Activated CD4-positive, alpha-beta memory T cell treated with anti-CD3 and anti-CD28 coated beads, Interleukin-2, amount 10 ng/mL, durations not matched to agents 7 days and 5 days (primary cell): ENCODE data around the gene ARFRP1. TPM values are rescaled to one million over a fixed set of nuclear protein-coding genes. Genes with fewer than 3 reads are reported as not detected.

Experiments used
- CTCF ChIA-PET: fragments of 350-600 bp; sonication (Branson Sonifier 250); formaldehyde crosslinking; loops from one replicate; lab custom pipeline; 2021; ENCODE audit warnings: antibody characterized with exemption, inconsistent platforms; lab: Charles Lee
- POLR2A ChIA-PET: fragments of 350-600 bp; sonication (Branson Sonifier 250); formaldehyde crosslinking; loops from one replicate; lab custom pipeline; 2021; ENCODE audit warnings: antibody characterized with exemption; lab: Charles Lee
- DNase-seq: peaks from one replicate; pipeline ENCODE4 v3.0.0-alpha.2; 2020
- H3K27ac Mint-ChIP-seq: one replicate; pipeline ENCODE4 v1.8.0; 2021; ENCODE audit warnings: mild to moderate bottlenecking, mixed read lengths
- H3K27me3 Mint-ChIP-seq: one replicate; pipeline ENCODE4 v1.8.0; 2021; ENCODE audit warnings: mixed read lengths
- H3K36me3 Mint-ChIP-seq: one replicate; pipeline ENCODE4 v1.8.0; 2021; ENCODE audit warnings: low read depth, mixed read lengths
- H3K4me1 Mint-ChIP-seq: one replicate; pipeline ENCODE4 v1.8.0; 2021; ENCODE audit warnings: mixed read lengths
- H3K4me3 Mint-ChIP-seq: one replicate; pipeline ENCODE4 v1.8.0; 2021; ENCODE audit warnings: mild to moderate bottlenecking, mixed read lengths
- H3K9me3 Mint-ChIP-seq: one replicate; pipeline ENCODE4 v1.8.0; 2021; ENCODE audit warnings: mixed read lengths
- total RNA-seq, 2 experiments: library from RNA; stranded (reverse); gene quantifications; one replicate each; pipeline ENCODE4 v1.2.3, GENCODE V29; 2021

Gene ARFRP1
- total RNA-seq, 2 experiments from 2014 or later, result 52.9 to 53.4 TPM

DNA sequence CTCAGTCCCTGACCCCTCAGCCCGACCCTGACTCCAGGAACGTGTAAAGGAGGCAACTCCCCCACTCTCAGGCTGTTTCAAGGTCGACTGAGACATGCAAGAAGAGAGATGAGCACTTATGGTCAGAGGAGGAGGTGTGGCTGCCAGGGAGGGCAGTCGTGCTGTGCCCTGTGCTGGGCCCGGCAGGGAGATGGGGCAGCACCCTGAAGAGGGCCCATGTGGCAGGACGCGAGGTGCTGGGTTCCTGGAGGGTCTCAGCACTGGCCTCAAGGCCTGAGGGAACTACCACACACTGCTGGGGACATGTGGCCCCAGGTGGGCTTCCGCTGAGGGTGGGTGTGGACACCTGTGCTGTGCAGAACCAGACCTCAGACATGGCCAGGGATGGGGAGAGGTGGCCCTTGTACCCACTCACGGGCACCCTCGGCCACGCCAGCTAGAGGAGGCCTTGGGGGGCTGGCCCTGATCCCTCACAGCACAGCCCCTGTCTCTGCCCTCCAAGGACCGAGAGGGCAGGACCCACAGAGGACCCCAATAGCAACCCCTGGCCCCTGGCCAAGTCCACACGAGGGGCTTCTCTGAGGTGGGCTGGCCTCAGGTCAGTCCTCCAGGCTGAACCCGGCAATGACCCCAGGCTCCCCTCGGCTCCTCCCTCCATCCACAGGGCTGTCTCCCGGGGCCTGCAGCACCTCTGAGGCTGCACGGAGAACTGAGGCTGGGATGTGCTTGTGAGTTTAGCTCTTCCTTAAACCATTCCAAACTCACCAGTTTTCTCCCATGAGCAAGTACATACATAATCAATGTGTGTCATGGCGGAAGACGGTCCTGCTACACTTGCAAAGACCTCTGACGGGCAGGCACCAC, 40.5 kb upstream of the ARFRP1 start:
- Mint-ChIP-seq H3K4me1 (peaks cover 18% of the 10 kb centered on the region), H3K9me3 (no peaks in the 10 kb centered on the region), H3K36me3 (peaks cover 2% of the 10 kb centered on the region), H3K4me3 (no peak overlapping the region), H3K27me3 (no peaks in the 10 kb centered on the region), H3K27ac (no peak overlapping the region)
- ChIA-PET POLR2A (no interaction called here), CTCF (interaction anchor here (0.6 to 0.9 kb wide), 2 partner anchors 16 to 40 kb away, joined by 3 read pairs; partner anchors contain the start of genes ARFRP1 and ZGPAT)
- no peak for DNase-seq

GRCh38 chr20:63747622-63748069, 39.9 kb upstream of the ARFRP1 start:
- peaks cover 4% of the 10 kb centered on the region for H3K36me3 Mint-ChIP-seq
- no peak overlapping the region for H3K4me3 Mint-ChIP-seq
- CTCF ChIA-PET, result no interaction called here
- no peaks in the 10 kb centered on the region for H3K9me3 Mint-ChIP-seq
- no peaks in the 10 kb centered on the region for H3K27me3 Mint-ChIP-seq
- no peak for DNase-seq
- POLR2A ChIA-PET, result no interaction called here
- no peak overlapping the region for H3K27ac Mint-ChIP-seq
- peaks cover 18% of the 10 kb centered on the region for H3K4me1 Mint-ChIP-seq

DNA sequence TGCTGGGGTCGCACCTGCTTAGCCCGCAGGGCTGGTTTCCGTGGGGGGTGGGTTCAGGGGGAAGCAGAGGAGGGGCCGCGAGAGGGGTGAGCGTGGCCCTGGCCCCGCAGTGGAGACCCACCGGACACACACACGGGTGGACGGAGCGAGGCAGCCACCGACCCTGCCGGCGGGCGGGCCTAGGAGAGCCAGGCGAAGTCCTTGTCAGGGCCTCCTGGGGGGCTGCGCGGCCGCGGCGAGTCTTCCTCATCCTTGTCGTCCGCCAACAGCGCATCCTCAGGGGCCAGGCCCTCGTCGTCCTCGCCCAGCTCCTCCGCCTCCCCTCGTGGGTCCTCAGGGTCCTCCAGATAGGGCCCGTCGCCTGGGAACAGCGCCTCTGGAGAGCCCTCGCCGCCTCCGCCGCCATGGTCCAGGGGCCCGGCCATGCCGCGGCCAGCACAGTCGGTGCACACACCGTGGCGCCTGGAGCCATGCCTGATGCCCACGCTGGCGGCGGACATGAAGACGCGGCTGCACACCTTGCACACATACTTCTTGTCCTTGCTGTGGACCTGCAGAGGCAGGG, 39.1 kb upstream of the ARFRP1 start:
- Mint-ChIP-seq H3K9me3 (no peaks in the 10 kb centered on the region), H3K27me3 (no peaks in the 10 kb centered on the region), H3K4me1 (peaks cover 15% of the 10 kb centered on the region), H3K4me3 (no peak overlapping the region), H3K27ac (no peak overlapping the region), H3K36me3 (peaks cover 4% of the 10 kb centered on the region)
- ChIA-PET POLR2A (no interaction called here), CTCF (no interaction called here)
- DNase-seq, result no peak

GRCh38 chr20:63745961-63746731, 38.4 kb upstream of the ARFRP1 start:
- Mint-ChIP-seq H3K9me3 (no peaks in the 10 kb centered on the region), H3K4me3 (no peak overlapping the region), H3K4me1 (peaks cover 11% of the 10 kb centered on the region), H3K27me3 (no peaks in the 10 kb centered on the region), H3K36me3 (peaks cover 7% of the 10 kb centered on the region), H3K27ac (no peak overlapping the region)
- no peak for DNase-seq
- ChIA-PET CTCF (no interaction called here), POLR2A (interaction anchor here (1.0 kb wide), 1 partner anchor 10 kb away, joined by 5 read pairs; the partner anchor contains the start of gene LIME1)

DNA sequence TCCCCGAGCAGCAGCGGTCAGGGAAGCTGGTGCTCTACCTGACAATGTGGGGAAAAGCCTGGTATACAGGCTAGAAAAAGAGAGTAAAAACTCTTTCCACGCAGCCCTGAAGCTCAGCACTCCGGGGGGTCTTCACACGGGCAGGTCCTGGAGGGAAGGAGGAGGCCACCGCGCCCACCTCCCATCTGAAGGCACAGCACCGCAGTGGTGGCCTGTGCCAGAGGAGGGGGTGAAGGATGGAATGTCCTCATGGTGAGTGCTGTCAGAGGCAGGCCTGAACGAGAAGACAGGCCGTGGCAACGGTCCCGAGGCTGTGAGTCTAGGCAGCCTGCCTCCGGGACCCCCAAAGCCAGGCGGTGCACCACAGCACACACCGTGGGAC, 37.6 kb upstream of the ARFRP1 start:
- no peaks in the 10 kb centered on the region for H3K9me3 Mint-ChIP-seq
- H3K36me3 Mint-ChIP-seq, result peaks cover 7% of the 10 kb centered on the region
- CTCF ChIA-PET, result interaction anchor here (1.4 kb wide), 1 partner anchor 38 kb away, joined by 3 read pairs; the partner anchor contains the start of genes ARFRP1 and ZGPAT
- POLR2A ChIA-PET, result interaction anchor here (1.0 kb wide), 1 partner anchor 9 kb away, joined by 5 read pairs; the partner anchor contains the start of gene LIME1
- DNase-seq, result no peak
- H3K27me3 Mint-ChIP-seq, result no peaks in the 10 kb centered on the region
- H3K27ac Mint-ChIP-seq, result no peak overlapping the region
- H3K4me1 Mint-ChIP-seq, result peaks cover 4% of the 10 kb centered on the region
- no peak overlapping the region for H3K4me3 Mint-ChIP-seq

DNA sequence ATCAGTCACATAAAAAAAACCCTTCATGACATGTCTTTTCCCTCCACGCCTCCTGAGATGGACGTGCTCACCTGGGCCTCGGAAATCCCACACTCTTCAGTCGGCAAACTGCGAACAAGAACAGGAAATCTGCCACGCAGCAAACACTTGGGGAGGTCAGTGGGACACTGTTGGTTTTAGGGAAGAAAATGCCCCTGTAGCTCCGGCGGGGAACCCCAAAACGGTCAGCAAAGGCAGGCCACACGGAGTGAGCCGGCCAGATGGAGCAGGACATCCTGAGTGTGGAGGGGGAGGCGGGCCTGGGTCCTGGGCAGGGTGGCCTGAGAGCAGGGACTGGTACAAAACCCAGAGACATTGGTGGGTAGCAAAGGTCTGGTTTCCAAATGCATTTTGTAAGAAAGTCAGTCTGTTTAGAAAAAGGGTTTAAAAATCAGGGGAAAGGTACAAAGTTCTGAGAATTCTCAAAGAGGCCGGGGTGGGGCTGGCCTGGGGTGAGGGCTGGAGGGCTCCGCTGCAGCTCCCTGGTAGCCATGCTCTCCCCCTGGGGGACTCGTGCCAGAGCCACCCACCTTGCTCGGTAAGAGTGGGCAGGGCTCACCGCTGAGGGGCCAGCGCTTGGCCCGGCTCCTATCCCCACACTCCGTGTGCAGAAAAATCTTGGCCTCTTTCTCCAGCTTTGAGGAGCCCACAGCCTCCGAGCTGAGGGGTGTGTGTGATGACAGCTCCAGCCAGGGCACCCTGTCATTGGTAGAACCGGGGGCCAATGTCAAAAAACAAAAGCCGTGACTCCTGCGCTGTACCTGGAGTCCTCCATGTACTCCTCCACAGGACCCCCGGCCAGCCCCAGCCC, 37.0 kb upstream of the ARFRP1 start:
- H3K27me3 Mint-ChIP-seq, result no peaks in the 10 kb centered on the region
- H3K36me3 Mint-ChIP-seq, result peaks cover 7% of the 10 kb centered on the region
- H3K4me1 Mint-ChIP-seq, result peaks cover 3% of the 10 kb centered on the region
- no peak for DNase-seq
- ChIA-PET POLR2A (interaction anchor here (1.0 kb wide), 2 partner anchors 8 to 36 kb away, joined by 3 to 5 read pairs; partner anchors contain the start of genes ARFRP1, LIME1 and ZGPAT), CTCF (interaction anchor here (1.4 kb wide), 1 partner anchor 37 kb away, joined by 3 read pairs; the partner anchor contains the start of genes ARFRP1 and ZGPAT)
- H3K9me3 Mint-ChIP-seq, result no peaks in the 10 kb centered on the region
- H3K4me3 Mint-ChIP-seq, result no peak overlapping the region
- H3K27ac Mint-ChIP-seq, result no peak overlapping the region

DNA sequence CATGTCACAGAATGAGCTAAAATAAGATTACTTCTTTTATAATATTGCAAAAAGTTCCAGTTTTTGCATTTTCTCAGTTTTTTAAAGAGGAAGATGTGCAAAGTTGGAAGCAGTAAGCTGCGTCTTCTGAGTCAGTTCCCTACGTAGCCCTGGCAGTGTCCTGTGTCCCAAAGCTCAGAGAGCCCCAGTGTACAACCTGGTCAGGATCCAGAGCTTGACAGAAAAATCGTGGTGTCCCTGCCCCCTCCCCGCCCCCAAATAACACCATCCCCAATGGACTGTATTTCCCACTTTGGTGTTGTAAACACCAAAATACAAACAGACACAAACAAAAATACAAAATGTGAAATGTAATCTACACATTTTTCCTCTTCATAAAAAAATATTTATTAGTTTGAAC, 36.4 kb upstream of the ARFRP1 start:
- CTCF ChIA-PET, result interaction anchor here (1.4 kb wide), 1 partner anchor 36 kb away, joined by 3 read pairs; the partner anchor contains the start of genes ARFRP1 and ZGPAT
- no peak for DNase-seq
- POLR2A ChIA-PET, result interaction anchor here (1.0 kb wide), 1 partner anchor 36 kb away, joined by 3 read pairs; the partner anchor contains the start of genes ARFRP1 and ZGPAT
- H3K36me3 Mint-ChIP-seq, result peaks cover 7% of the 10 kb centered on the region
- no peaks in the 10 kb centered on the region for H3K4me1 Mint-ChIP-seq
- no peaks in the 10 kb centered on the region for H3K27me3 Mint-ChIP-seq
- H3K9me3 Mint-ChIP-seq, result no peaks in the 10 kb centered on the region
- H3K27ac Mint-ChIP-seq, result no peak overlapping the region
- no peak overlapping the region for H3K4me3 Mint-ChIP-seq

- no peaks in the 10 kb centered on the region for H3K4me1 Mint-ChIP-seq
- ChIA-PET POLR2A (interaction anchor here (1.0 kb wide), 1 partner anchor 8 kb away, joined by 4 read pairs; no protein-coding TSS in a partner anchor), CTCF (no interaction called here)
- H3K27ac Mint-ChIP-seq, result no peak overlapping the region
- H3K9me3 Mint-ChIP-seq, result no peaks in the 10 kb centered on the region
- no peak for DNase-seq
- no peak overlapping the region for H3K4me3 Mint-ChIP-seq
- H3K27me3 Mint-ChIP-seq, result no peaks in the 10 kb centered on the region
- peaks cover 7% of the 10 kb centered on the region for H3K36me3 Mint-ChIP-seq
Observed at GRCh38 chr20:63743210-63743970, 35.6 kb upstream of the ARFRP1 start.

DNA sequence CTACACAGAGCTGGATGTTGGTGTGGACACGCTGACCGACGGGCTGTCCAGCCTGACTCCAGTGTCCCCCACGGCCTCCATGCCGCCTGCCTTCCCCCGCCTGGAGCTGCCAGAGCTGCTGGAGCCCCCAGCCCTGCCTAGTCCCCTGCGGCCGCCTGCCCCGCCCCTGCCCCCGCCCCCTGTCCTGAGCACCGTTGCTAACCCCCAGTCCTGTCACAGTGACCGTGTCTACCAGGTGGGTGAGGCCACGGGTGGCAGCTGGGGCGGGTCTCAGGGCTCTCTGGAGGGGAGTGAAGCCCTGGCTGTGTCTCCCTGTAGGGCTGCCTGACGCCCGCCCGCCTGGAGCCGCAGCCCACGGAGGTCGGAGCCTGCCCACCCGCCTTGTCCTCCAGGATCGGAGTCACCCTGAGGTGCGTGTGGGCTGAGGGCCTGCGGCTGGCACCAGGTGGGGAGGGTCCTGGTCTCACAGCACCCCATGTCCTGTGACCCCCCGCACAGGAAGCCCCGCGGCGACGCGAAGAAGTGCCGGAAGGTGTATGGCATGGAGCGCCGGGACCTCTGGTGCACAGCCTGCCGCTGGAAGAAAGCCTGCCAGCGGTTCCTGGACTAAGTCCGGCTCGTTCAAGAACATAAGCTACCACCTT, 34.7 kb upstream of the ARFRP1 start:
- no peaks in the 10 kb centered on the region for H3K4me1 Mint-ChIP-seq
- H3K27ac Mint-ChIP-seq, result no peak overlapping the region
- no peaks in the 10 kb centered on the region for H3K27me3 Mint-ChIP-seq
- H3K36me3 Mint-ChIP-seq, result peaks cover 7% of the 10 kb centered on the region
- CTCF ChIA-PET, result interaction anchor here (2.4 kb wide), 1 partner anchor 35 kb away, joined by 16 read pairs; the partner anchor contains the start of genes ARFRP1 and ZGPAT
- no peak for DNase-seq
- no peak overlapping the region for H3K4me3 Mint-ChIP-seq
- POLR2A ChIA-PET, result interaction anchor here (1.0 to 2.8 kb wide), 4 partner anchors 8 to 87 kb away, joined by 3 to 30 read pairs (median 12); partner anchors contain the start of genes ARFRP1 and ZGPAT
- no peaks in the 10 kb centered on the region for H3K9me3 Mint-ChIP-seq

- no peak for DNase-seq
- CTCF ChIA-PET, result interaction anchor here (2.4 kb wide), 1 partner anchor 34 kb away, joined by 16 read pairs; the partner anchor contains the start of genes ARFRP1 and ZGPAT
- H3K27ac Mint-ChIP-seq, result no peak overlapping the region
- no peaks in the 10 kb centered on the region for H3K9me3 Mint-ChIP-seq
- H3K27me3 Mint-ChIP-seq, result no peaks in the 10 kb centered on the region
- POLR2A ChIA-PET, result interaction anchor here (0.5 to 2.8 kb wide), 7 partner anchors 9 to 221 kb away, joined by 3 to 30 read pairs (median 4); partner anchors contain the start of genes ARFRP1, GMEB2, PPDPF and ZGPAT
- peaks cover 2% of the 10 kb centered on the region for H3K4me1 Mint-ChIP-seq
- peak overlapping the region; percentile 17 for H3K4me3 Mint-ChIP-seq
- peaks cover 7% of the 10 kb centered on the region for H3K36me3 Mint-ChIP-seq
Observed at GRCh38 chr20:63741676-63742380, 34.1 kb upstream of the ARFRP1 start.
